ENCODE results near the gene GYG2. TPM values are rescaled to one million over a fixed set of nuclear protein-coding genes. Genes with fewer than 3 reads are reported as not detected.
"Not testable (repeated sequence)": the region's sequence is repeated elsewhere in the genome, so short reads cannot be mapped to it uniquely, and the experiment has no call there.

The GYG2 gene
- total RNA-seq, 1 experiment from 2014 or later = not detected

DNA sequence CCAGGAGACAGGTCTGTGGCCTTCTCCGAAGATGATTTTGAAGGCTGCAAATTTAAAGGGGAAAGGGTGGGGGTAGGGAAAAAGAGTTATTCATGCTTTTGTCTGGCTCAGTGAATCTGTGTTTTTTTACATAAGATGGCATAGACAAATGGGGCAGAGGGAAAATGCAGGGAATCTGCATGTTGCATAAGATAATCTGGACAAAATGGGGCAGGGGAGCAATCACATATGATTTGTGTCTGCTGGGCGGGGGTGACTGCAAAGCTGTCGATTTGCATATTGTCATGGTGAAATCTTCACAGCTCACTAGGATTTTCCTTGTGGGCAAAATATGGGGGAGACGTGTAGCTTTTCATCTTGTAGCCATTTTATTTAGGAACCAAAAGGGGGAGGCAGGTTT is 29.4 kb upstream of the GYG2 start:
- Histone ChIP-seq H3K4me3 (replicated peaks in 1 of 2; ENCODE audit: low read depth in 1 of 2, low read length in 2 of 2) (no peak overlapping the region), H3K4me1 (ENCODE audit: control insufficient read depth in 1 of 2, insufficient read depth in 2 of 2, low read length in 2 of 2) (peaks cover 0 to 8% of the 10 kb centered on the region in 2 experiments; a peak in 2 of 4 replicates), H2AFZ (ENCODE audit: low read depth, low read length, poor library complexity, severe bottlenecking) (no peak overlapping the region), H3K9me2 (ENCODE audit: insufficient read depth) (no peaks in the 10 kb centered on the region), H3K36me3 (ENCODE audit: control insufficient read depth in 1 of 2, insufficient read depth in 2 of 2, low read length in 2 of 2) (no peaks in the 10 kb centered on the region), H3K9ac (ENCODE audit: low read length) (no peak overlapping the region), H3K27ac (ENCODE audit: low read depth, low read length) (no peak overlapping the region), H3K4me2 (ENCODE audit: low read length) (no peak overlapping the region), H3K79me2 (ENCODE audit: insufficient read depth, low read length) (no peaks in the 10 kb centered on the region), H4K20me1 (ENCODE audit: insufficient read depth) (no peaks in the 10 kb centered on the region), H3K9me3 (ENCODE audit: control insufficient read depth in 1 of 2, insufficient read depth in 1 of 2, low read depth in 1 of 2, low read length in 2 of 2) (no peaks in the 10 kb centered on the region), H3K27me3 (ENCODE audit: insufficient read depth, low read length) (no peaks in the 10 kb centered on the region)
- ChIA-PET RAD21 (ENCODE audit: low non-redundant PET in 1 of 2, low total read pairs in 2 of 2, uncharacterized antibody in 2 of 2, unreplicated experiment in 2 of 2) (no interaction called here), CTCF (no interaction called here), POLR2A (no interaction called here)
- DNase-seq (ENCODE audit: low read depth, low spot score) (no peak), ATAC-seq (no peak)
- TF ChIP-seq REST (IDR thresholded peaks at IDR 0.05; ENCODE audit: low read depth) (no peak), TCF7L2 (IDR thresholded peaks at IDR 0.05; ENCODE audit: borderline replicate concordance, extremely low read depth, insufficient read depth, insufficient read length) (no peak), ZBTB33 (IDR thresholded peaks at IDR 0.05; ENCODE audit: extremely low read depth, insufficient replicate concordance, low read length) (no peak), ZFX (IDR thresholded peaks at IDR 0.05) (no peak), EZH2phosphoT487 (IDR thresholded peaks at IDR 0.05; ENCODE audit: borderline replicate concordance) (no peak), SRF (IDR thresholded peaks at IDR 0.05; ENCODE audit: low read depth) (no peak), SP1 (IDR thresholded peaks at IDR 0.05; ENCODE audit: low read depth) (no peak), POLR2AphosphoS5 (IDR thresholded peaks at IDR 0.05; ENCODE audit: low read depth, low read length) (no peak), EZH2 (IDR thresholded peaks at IDR 0.05) (no peak), SIN3A (IDR thresholded peaks at IDR 0.05; ENCODE audit: low read depth) (no peak), ELF1 (IDR thresholded peaks at IDR 0.05; ENCODE audit: borderline replicate concordance, low read depth) (no peak), ZNF274 (IDR thresholded peaks at IDR 0.05; ENCODE audit: low read depth, low read length) (no peak), CBX3 (IDR thresholded peaks at IDR 0.05; ENCODE audit: low read depth) (no peak), CEBPB (IDR thresholded peaks at IDR 0.05; ENCODE audit: low read depth) (no peak), YY1 (IDR thresholded peaks at IDR 0.05; ENCODE audit: extremely low read depth, insufficient replicate concordance, low read depth, low read length) (no peak), EGR1 (IDR thresholded peaks at IDR 0.05; ENCODE audit: low read depth) (no peak)
- TF ChIP-seq, protein P1, sequence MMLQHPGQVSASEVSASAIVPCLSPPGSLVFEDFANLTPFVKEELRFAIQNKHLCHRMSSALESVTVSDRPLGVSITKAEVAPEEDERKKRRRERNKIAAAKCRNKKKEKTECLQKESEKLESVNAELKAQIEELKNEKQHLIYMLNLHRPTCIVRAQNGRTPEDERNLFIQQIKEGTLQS (IDR thresholded peaks at IDR 0.05) = no peak
- TF ChIP-seq, protein P2, sequence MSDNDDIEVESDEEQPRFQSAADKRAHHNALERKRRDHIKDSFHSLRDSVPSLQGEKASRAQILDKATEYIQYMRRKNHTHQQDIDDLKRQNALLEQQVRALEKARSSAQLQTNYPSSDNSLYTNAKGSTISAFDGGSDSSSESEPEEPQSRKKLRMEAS (IDR thresholded peaks at IDR 0.05) = no peak
- intact Hi-C loops (cut with micrococcal nuclease) = no loop called here
- BruUV-seq (replicated peaks) = no TSS peak

- CTCF ChIA-PET; H3K36me3 ChIP-seq (ENCODE audit: control insufficient read depth in 1 of 2, insufficient read depth in 2 of 2, low read length in 2 of 2); ATAC-seq; H3K9ac ChIP-seq (ENCODE audit: low read length); DNase-seq (ENCODE audit: low read depth, low spot score); H3K27ac ChIP-seq (ENCODE audit: low read depth, low read length); H3K9me2 ChIP-seq (ENCODE audit: insufficient read depth); H2AFZ ChIP-seq (ENCODE audit: low read depth, low read length, poor library complexity, severe bottlenecking); intact Hi-C loops (cut with micrococcal nuclease); BruUV-seq (replicated peaks); H3K27me3 ChIP-seq (ENCODE audit: insufficient read depth, low read length); H3K4me2 ChIP-seq (ENCODE audit: low read length); H3K79me2 ChIP-seq (ENCODE audit: insufficient read depth, low read length); POLR2A ChIA-PET; RAD21 ChIA-PET (ENCODE audit: low non-redundant PET in 1 of 2, low total read pairs in 2 of 2, uncharacterized antibody in 2 of 2, unreplicated experiment in 2 of 2); H3K4me3 ChIP-seq (replicated peaks in 1 of 2; ENCODE audit: low read depth in 1 of 2, low read length in 2 of 2); H4K20me1 ChIP-seq (ENCODE audit: insufficient read depth); H3K9me3 ChIP-seq (ENCODE audit: control insufficient read depth in 1 of 2, insufficient read depth in 1 of 2, low read depth in 1 of 2, low read length in 2 of 2): not testable (repeated sequence)
- H3K4me1 ChIP-seq (ENCODE audit: control insufficient read depth in 1 of 2, insufficient read depth in 2 of 2, low read length in 2 of 2) = peaks cover 0 to 15% of the 10 kb centered on the region in 2 experiments; a peak in 3 of 4 replicates
Observed at GRCh38 chrX:2799980-2800379, 28.8 kb upstream of the GYG2 start.

Measured in HCT116 (cell line).